K562 (cell line): ENCODE measurements around the gene SERPINE1. TPM values are rescaled to one million over a fixed set of nuclear protein-coding genes. Genes with fewer than 3 reads are reported as not detected.
A peak's percentile ranks its signal among the peaks of the same experiment; 100 is the strongest.

Experiments used
- ARHGAP35 ChIP-seq: fragments of 450-650 bp; IDR thresholded peaks from 2 replicates; pipeline ENCODE4 v1.6.1; 2018; ENCODE audit not compliant: partially characterized antibody
- ARID2 ChIP-seq: fragments of 450-650 bp; IDR thresholded peaks from 2 replicates; pipeline ENCODE4 v1.6.1; 2017; ENCODE audit warnings: antibody characterized with exemption, mild to moderate bottlenecking
- ATF1 ChIP-seq, 2 experiments: fragments of 450-650 bp in 1 of 2; IDR thresholded peaks; 2 replicates each; pipeline ENCODE4 v1.6.1; 2016; ENCODE audit warnings: missing compliant biosample characterization in 1 of 2, missing genetic modification characterization in 1 of 2
- CHAMP1 ChIP-seq: fragments of 450-650 bp; IDR thresholded peaks from 2 replicates; pipeline ENCODE4 v1.6.1; 2016; ENCODE audit warnings: mild to moderate bottlenecking
- CTBP1 ChIP-seq: fragments of 450-650 bp; IDR thresholded peaks from 2 replicates; pipeline ENCODE4 v1.6.1; 2016; ENCODE audit warnings: borderline replicate concordance
- CTCFL ChIP-seq: IDR thresholded peaks from 2 replicates; pipeline ENCODE4 v1.6.1; 2011; ENCODE audit warnings: borderline replicate concordance, low read depth, mild to moderate bottlenecking, moderate library complexity, low read length; ENCODE audit not compliant: insufficient read depth, poor library complexity, severe bottlenecking
- HES1 ChIP-seq: fragments of 450-650 bp; IDR thresholded peaks from 2 replicates; pipeline ENCODE4 v1.6.1; 2016; ENCODE audit warnings: low read depth, mild to moderate bottlenecking, moderate library complexity
- JUN ChIP-seq, 2 experiments: sonication (generic) in 1 of 2; formaldehyde crosslinking in 1 of 2; IDR thresholded peaks; 2 replicates each; pipeline versions ENCODE4 v1.6.1 to v1.8.0; 2012 to 2022; ENCODE audit warnings: borderline replicate concordance in 2 of 2, mild to moderate bottlenecking in 2 of 2, improper control_type of control experiment in 1 of 2, low read depth in 1 of 2, low read length in 1 of 2, missing genetic modification reagents in 1 of 2
- JUND ChIP-seq, 2 experiments: IDR thresholded peaks; 2 replicates in 1 of 2; 3 replicates in 1 of 2; pipeline ENCODE4 v1.6.1; 2011; ENCODE audit warnings: borderline replicate concordance in 2 of 2, low read depth in 2 of 2, low read length in 2 of 2, improper control_type of control experiment in 1 of 2, missing biosample characterization in 1 of 2, missing genetic modification characterization in 1 of 2, missing genetic modification reagents in 1 of 2
- MAFF ChIP-seq: IDR thresholded peaks from 2 replicates; pipeline ENCODE4 v1.6.1; 2012; ENCODE audit warnings: low read length, improper control_type of control experiment
- MIER1 ChIP-seq: fragments of 450-650 bp; IDR thresholded peaks from 2 replicates; pipeline ENCODE4 v1.6.1; 2016; ENCODE audit warnings: antibody characterized with exemption, mild to moderate bottlenecking, low read depth
- PRDM10 ChIP-seq: fragments of 450-650 bp; IDR thresholded peaks from 2 replicates; pipeline ENCODE4 v1.6.1; 2018; ENCODE audit not compliant: partially characterized antibody
- SMARCE1 ChIP-seq: fragments of 450-650 bp; IDR thresholded peaks from 2 replicates; pipeline ENCODE4 v1.7.1; 2016; ENCODE audit warnings: mild to moderate bottlenecking
- SMC3 ChIP-seq: conservative IDR thresholded peaks from 2 replicates; pipeline ENCODE4 v1.6.1; 2011; ENCODE audit warnings: low read depth, low read length, improper control_type of control experiment; ENCODE audit not compliant: insufficient read depth
- ZBTB8A ChIP-seq: fragments of 450-650 bp; IDR thresholded peaks from 2 replicates; pipeline ENCODE4 v1.6.1; 2018; ENCODE audit warnings: mild to moderate bottlenecking, moderate library complexity; ENCODE audit not compliant: partially characterized antibody
- ZNF140 ChIP-seq: fragments of 250-450 bp; sonication (Bioruptor Pico); IDR thresholded peaks from 2 replicates; pipeline ENCODE4 v1.8.0; 2021; ENCODE audit warnings: moderate library complexity, mild to moderate bottlenecking, inconsistent platforms
- ZNF764 ChIP-seq: fragments of 250-450 bp; sonication (Bioruptor Pico); IDR thresholded peaks from 2 replicates; pipeline ENCODE4 v1.4.0; 2020; ENCODE audit warnings: low read depth, mild to moderate bottlenecking, moderate library complexity
- polyA plus RNA-seq, 8 experiments: library from polyadenylated mRNA; depleted of rRNA in 4 of 8; stranded (reverse) in 5 of 8; unstranded in 3 of 8; fragments of >200 nt; fragmentation: Nextera tagmentation in 2 of 8; fragmentation: Illumina TruSeq in 1 of 8; extraction: Ambion mirVana in 2 of 8; extraction: Trizol in 1 of 8; gene quantifications; 2 replicates each; pipeline versions ENCODE4 v1.2.1 to v1.2.3, GENCODE V29; 2011 to 2014; ENCODE audit warnings: inconsistent platforms in 1 of 8, missing spikeins in 1 of 8
- total RNA-seq, 7 experiments: library from RNA; depleted of rRNA in 6 of 7; stranded (reverse); fragments of >200 nt in 6 of 7; fragmentation: Illumina TruSeq in 2 of 7; extraction: Trizol in 2 of 7; gene quantifications; 2 replicates each; pipeline versions ENCODE4 v1.2.1 to v1.2.3, GENCODE V29; 2011 to 2021; ENCODE audit warnings: low replicate concordance in 1 of 7

The SERPINE1 gene
- total and polyA plus RNA-seq, 9 of the 15 experiments (the other 6 are each of a cell fraction or from before 2014, with no cell fraction given), result 0.22 to 4.8 (median 0.91) TPM

GRCh38 chr7:101169110-101169837, 42.4 kb downstream of the SERPINE1 start (continued):
- peak; percentile 96 for TF ChIP-seq JUND (IDR thresholded peaks at IDR 0.05; ENCODE audit: borderline replicate concordance, low read depth, low read length)
- TF ChIP-seq JUND (tag; IDR thresholded peaks at IDR 0.05; ENCODE audit: borderline replicate concordance, low read depth, low read length), result peak; percentile 84
- TF ChIP-seq CHAMP1, result no peak
- TF ChIP-seq HES1, result 0 out of 2 replicates have a peak, but pooled peaks have one; percentile 12
- no peak for TF ChIP-seq ZNF764
- TF ChIP-seq ZNF140 (CRISPR knock-in tag), result no peak
- no peak for TF ChIP-seq ZBTB8A
- TF ChIP-seq ARID2, result 0 out of 2 replicates have a peak, but pooled peaks have one; percentile 16
- no peak for TF ChIP-seq SMC3
- TF ChIP-seq ATF1 (CRISPR knock-in tag; IDR thresholded peaks at IDR 0.05), result no peak
- TF ChIP-seq ATF1 (tag; IDR thresholded peaks at IDR 0.05), result peak; percentile 41; the same call in 1 of the 2 replicates
- TF ChIP-seq ARHGAP35, result peak; percentile 42
- TF ChIP-seq MAFF, result no peak
- TF ChIP-seq CTCFL, result no peak
- no peak for TF ChIP-seq CTBP1
- peak; percentile 75 for TF ChIP-seq JUN (IDR thresholded peaks at IDR 0.05; ENCODE audit: borderline replicate concordance, low read depth, low read length)
- no peak for TF ChIP-seq JUN (CRISPR knock-in tag; IDR thresholded peaks at IDR 0.05; ENCODE audit: borderline replicate concordance)
- TF ChIP-seq MIER1, result peak; percentile 63; the same call in 1 of the 2 replicates
- peak; percentile 92 for TF ChIP-seq SMARCE1
- TF ChIP-seq PRDM10, result no peak
